KMS-11 (cell line): ENCODE data around the gene MRO.

ENCODE experiments used
- H2AFZ ChIP-seq: fragments of 200-600 bp; sonication (generic); 2 replicates; pipeline ENCODE4 v1.6.1; 2016; ENCODE audit warnings: antibody characterized with exemption, mixed run types, low read depth
- H3K27ac ChIP-seq: fragments of 200-600 bp; sonication (generic); 2 replicates; pipeline ENCODE4 v1.6.1; 2016; ENCODE audit warnings: mild to moderate bottlenecking, mixed run types
- H3K27me3 ChIP-seq: fragments of 200-600 bp; sonication (generic); 2 replicates; pipeline ENCODE4 v1.6.1; 2017; ENCODE audit warnings: mild to moderate bottlenecking, low read depth, mixed run types, moderate library complexity; ENCODE audit not compliant: insufficient read depth
- H3K36me3 ChIP-seq: fragments of 200-600 bp; sonication (generic); 2 replicates; pipeline ENCODE4 v1.6.1; 2017; ENCODE audit warnings: mild to moderate bottlenecking, mixed run types; ENCODE audit not compliant: insufficient read depth
- H3K4me1 ChIP-seq: fragments of 200-600 bp; sonication (generic); 2 replicates; pipeline ENCODE4 v1.6.1; 2016; ENCODE audit warnings: mild to moderate bottlenecking, low read depth, mixed run types; ENCODE audit not compliant: poor library complexity, severe bottlenecking
- H3K4me2 ChIP-seq: fragments of 200-600 bp; sonication (generic); 2 replicates; pipeline ENCODE4 v1.7.0; 2016; ENCODE audit warnings: mild to moderate bottlenecking, mixed run types
- H3K4me3 ChIP-seq: fragments of 200-600 bp; sonication (generic); IDR thresholded peaks from 2 replicates; pipeline ENCODE4 v1.6.1; 2017; ENCODE audit warnings: low read depth, low read length, mixed read lengths; ENCODE audit not compliant: insufficient read depth
- H3K79me2 ChIP-seq: fragments of 200-600 bp; sonication (generic); 2 replicates; pipeline ENCODE4 v1.6.1; 2016; ENCODE audit warnings: low read depth, mixed run types; ENCODE audit not compliant: insufficient read depth
- H3K9ac ChIP-seq: fragments of 200-600 bp; sonication (generic); 2 replicates; pipeline ENCODE4 v1.6.1; 2016; ENCODE audit warnings: mild to moderate bottlenecking, mixed run types
- H4K20me1 ChIP-seq: fragments of 200-600 bp; sonication (generic); 2 replicates; pipeline ENCODE4 v1.6.1; 2016; ENCODE audit warnings: mild to moderate bottlenecking, mixed run types; ENCODE audit not compliant: insufficient read depth
- TF ChIP-seq, protein P1 (sequence below): fragments of 200-600 bp; sonication (generic); conservative IDR thresholded peaks from 2 replicates; pipeline ENCODE4 v1.6.1; 2017; ENCODE audit warnings: low read depth, mild to moderate bottlenecking, antibody characterized with exemption, low read length, moderate library complexity, mixed read lengths

Gene MRO

DNA sequence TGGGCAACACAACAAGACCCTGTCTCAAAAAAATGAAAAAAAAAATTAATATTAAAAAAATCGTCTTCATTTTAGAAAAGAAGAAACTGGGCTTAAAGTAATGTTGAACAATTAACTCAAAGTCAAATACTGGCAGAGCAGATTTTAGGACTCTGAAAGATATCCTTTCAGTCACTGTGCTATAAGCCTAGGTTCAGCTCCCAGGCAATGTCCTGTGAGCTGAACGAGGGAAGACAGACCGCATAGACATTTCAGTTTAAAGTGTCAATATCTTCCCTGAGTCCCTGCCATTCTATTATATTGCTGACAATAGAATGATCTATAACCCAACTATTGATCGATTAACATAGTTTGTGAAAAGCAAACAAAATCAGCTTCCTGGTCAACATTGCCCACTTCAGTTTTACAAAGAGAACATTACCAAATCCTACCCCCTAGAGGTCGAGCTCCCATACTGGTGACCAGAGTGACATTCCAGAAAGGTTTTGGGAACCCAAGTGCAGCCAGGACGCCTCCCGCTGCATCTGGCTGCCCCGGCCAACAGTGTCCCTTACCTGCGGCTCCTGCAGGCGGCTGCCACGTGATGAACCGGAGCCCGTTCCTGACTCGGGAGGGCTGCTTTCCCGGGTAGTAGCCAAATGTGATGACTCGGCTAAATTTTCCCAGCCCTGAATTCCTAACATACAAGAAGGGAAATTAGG, 639 bp downstream of the MRO start:
- TF ChIP-seq, protein P1, sequence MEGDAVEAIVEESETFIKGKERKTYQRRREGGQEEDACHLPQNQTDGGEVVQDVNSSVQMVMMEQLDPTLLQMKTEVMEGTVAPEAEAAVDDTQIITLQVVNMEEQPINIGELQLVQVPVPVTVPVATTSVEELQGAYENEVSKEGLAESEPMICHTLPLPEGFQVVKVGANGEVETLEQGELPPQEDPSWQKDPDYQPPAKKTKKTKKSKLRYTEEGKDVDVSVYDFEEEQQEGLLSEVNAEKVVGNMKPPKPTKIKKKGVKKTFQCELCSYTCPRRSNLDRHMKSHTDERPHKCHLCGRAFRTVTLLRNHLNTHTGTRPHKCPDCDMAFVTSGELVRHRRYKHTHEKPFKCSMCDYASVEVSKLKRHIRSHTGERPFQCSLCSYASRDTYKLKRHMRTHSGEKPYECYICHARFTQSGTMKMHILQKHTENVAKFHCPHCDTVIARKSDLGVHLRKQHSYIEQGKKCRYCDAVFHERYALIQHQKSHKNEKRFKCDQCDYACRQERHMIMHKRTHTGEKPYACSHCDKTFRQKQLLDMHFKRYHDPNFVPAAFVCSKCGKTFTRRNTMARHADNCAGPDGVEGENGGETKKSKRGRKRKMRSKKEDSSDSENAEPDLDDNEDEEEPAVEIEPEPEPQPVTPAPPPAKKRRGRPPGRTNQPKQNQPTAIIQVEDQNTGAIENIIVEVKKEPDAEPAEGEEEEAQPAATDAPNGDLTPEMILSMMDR, result no peak
- Histone ChIP-seq H3K4me1 (peaks cover 14% of the 10 kb centered on the region), H3K9ac (no peak overlapping the region), H3K36me3 (no peaks in the 10 kb centered on the region), H3K27ac (no peak overlapping the region), H3K27me3 (no peaks in the 10 kb centered on the region), H4K20me1 (no peaks in the 10 kb centered on the region), H3K79me2 (no peaks in the 10 kb centered on the region), H3K4me3 (no peak overlapping the region), H2AFZ (peak overlapping the region; percentile 58), H3K4me2 (peak overlapping the region; percentile 59)

DNA sequence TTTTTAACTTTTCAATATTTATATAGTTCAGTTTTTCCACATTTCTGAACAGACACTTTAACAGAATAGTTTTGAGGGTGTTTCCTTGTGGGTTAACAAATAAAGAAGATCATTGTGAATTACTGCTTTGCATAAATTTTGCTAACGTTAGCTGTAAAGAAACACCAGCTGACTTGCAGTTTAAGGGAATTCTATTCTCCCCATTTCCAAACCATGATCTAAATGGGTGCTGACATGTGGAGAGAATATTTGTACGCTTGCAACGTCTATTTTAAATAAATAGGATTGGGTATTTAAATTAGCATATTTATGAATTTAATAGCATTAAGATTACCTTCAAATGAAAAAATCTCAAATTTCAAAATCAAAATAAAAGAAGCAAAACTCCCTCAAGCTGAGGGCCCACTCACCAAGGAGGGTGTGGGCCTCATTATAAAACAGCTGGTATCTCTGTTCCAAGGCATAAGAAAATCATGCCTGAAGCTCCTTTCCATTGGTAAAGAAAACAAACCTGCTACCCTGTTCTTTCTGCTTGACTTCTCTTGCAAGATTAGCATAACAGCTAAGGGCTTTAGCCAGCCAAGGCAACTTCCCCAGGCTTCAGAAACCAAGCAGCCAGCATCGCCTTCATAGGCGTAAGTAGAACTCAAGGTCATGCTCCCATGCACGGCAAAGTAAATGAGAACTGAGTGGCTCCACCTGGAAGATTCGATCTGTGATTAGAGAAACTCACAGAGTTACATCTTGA, 3.2 kb downstream of the MRO start:
- Histone ChIP-seq H3K9ac (no peak overlapping the region), H3K27ac (no peak overlapping the region), H3K36me3 (no peaks in the 10 kb centered on the region), H3K4me1 (peaks cover 14% of the 10 kb centered on the region), H3K27me3 (no peaks in the 10 kb centered on the region), H2AFZ (no peak overlapping the region), H3K4me3 (no peak overlapping the region), H4K20me1 (no peaks in the 10 kb centered on the region), H3K79me2 (no peaks in the 10 kb centered on the region), H3K4me2 (no peak overlapping the region)
- TF ChIP-seq, protein P1, result no peak

DNA sequence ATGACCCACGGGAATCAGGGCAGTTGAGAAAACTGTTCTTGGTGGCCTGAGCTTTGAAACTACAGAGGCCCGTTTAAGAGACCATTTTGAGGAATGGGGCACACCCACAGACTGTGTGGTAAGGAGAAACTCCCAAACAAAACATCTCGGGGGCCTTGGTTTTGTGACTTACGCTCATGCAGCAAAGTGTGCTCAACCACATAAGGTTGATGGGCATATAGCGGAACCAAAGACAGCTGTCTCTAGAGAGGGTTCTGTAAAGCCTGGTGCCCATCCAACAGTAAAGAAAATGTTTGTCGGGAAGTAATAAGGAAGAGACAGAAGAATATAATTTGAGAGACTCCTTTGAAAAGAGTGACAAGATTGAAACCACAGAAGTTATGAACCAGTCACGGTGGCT, 5.4 kb downstream of the MRO start:
- Histone ChIP-seq H3K27me3 (no peaks in the 10 kb centered on the region), H3K79me2 (no peaks in the 10 kb centered on the region), H3K4me3 (no peak overlapping the region), H4K20me1 (no peaks in the 10 kb centered on the region), H3K4me1 (no peaks in the 10 kb centered on the region), H3K27ac (no peak overlapping the region), H3K36me3 (no peaks in the 10 kb centered on the region), H3K9ac (no peak overlapping the region), H3K4me2 (no peak overlapping the region), H2AFZ (no peak overlapping the region)
- TF ChIP-seq, protein P1, result no peak

DNA sequence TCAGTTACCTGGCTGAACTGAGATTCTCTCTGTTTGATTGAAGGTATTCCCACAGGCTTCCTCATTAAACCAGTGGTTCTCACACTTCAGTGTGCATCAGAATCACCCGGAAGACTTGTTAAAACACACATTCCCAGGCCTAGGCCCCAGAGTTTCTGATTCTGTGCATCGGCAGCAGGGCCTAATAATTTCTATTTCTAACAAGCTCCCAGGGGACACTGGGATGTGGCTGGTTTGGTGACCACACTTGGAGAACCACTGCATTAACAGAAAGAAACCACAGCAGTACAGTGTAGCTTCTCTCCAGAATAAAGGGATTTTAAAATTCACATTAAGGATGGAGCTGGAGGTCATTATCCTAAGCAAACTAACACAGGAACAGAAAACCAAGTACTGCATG, 6.5 kb downstream of the MRO start:
- Histone ChIP-seq H3K4me2 (no peak overlapping the region), H3K4me1 (no peaks in the 10 kb centered on the region), H3K79me2 (no peaks in the 10 kb centered on the region), H3K27me3 (no peaks in the 10 kb centered on the region), H3K4me3 (no peak overlapping the region), H3K27ac (no peak overlapping the region), H2AFZ (no peak overlapping the region), H3K9ac (no peak overlapping the region), H4K20me1 (no peaks in the 10 kb centered on the region), H3K36me3 (no peaks in the 10 kb centered on the region)
- TF ChIP-seq, protein P1, result no peak
